HFF-Myc (cell line): ENCODE results near the gene S100A2.

ENCODE experiments used
- DNase-seq: peaks from one replicate; pipeline ENCODE4 v3.0.0-alpha.2; 2011; ENCODE audit warnings: low read depth; ENCODE audit errors: extremely low read depth
- H3K4me3 ChIP-seq: replicated peaks from 2 replicates; pipeline ENCODE4 v1.5.1; 2011; ENCODE audit warnings: low read depth, mild to moderate bottlenecking, control low read depth, low read length
- CTCF ChIP-seq: IDR thresholded peaks from 2 replicates; pipeline ENCODE4 v1.5.1; 2012; ENCODE audit warnings: mild to moderate bottlenecking, low read depth, low read length, control low read depth; ENCODE audit errors: missing control alignments

S100A2 gene

GRCh38 chr1:153536671-153537375, 28.8 kb downstream of the S100A2 start:
- H3K4me3 ChIP-seq: peak overlapping the region; percentile 81
- TF ChIP-seq CTCF: no peak

GRCh38 chr1:153536012-153536670, 29.5 kb downstream of the S100A2 start:
- H3K4me3 ChIP-seq: peak overlapping the region; percentile 81
- no peak for DNase-seq
- TF ChIP-seq CTCF: no peak

More at GRCh38 chr1:153536671-153537375, 28.8 kb downstream of the S100A2 start:
- no peak for DNase-seq

- no peak for DNase-seq
- no peak for TF ChIP-seq CTCF
- H3K4me3 ChIP-seq: peak within 1 kb of the TSS; percentile 81
Measured at GRCh38 chr1:153535242-153536011, 30.2 kb downstream of the S100A2 start, which contains the start of gene S100A6. Gene S100A6 (minus strand): TSS chr1:153535991. CDS start chr1:153535339, 652 bp downstream.

GRCh38 chr1:153534925-153535241, 30.8 kb downstream of the S100A2 start:
- peak overlapping the region; percentile 81 for H3K4me3 ChIP-seq
- no peak for TF ChIP-seq CTCF
- DNase-seq: no peak

GRCh38 chr1:153534226-153534924, 31.3 kb downstream of the S100A2 start:
- no peak for TF ChIP-seq CTCF
- DNase-seq: no peak
- H3K4me3 ChIP-seq: peak overlapping the region; percentile 81

GRCh38 chr1:153533689-153534201, 31.9 kb downstream of the S100A2 start:
- H3K4me3 ChIP-seq: peak overlapping the region; percentile 81
- peak; percentile 88 for DNase-seq
- no peak for TF ChIP-seq CTCF
